ENCODE results near the gene UGT1A4. TPM values are rescaled to one million over a fixed set of nuclear protein-coding genes. Genes with fewer than 3 reads are reported as not detected.

Gene UGT1A4
- total RNA-seq, 6 experiments from 2014 or later, result not detected

DNA sequence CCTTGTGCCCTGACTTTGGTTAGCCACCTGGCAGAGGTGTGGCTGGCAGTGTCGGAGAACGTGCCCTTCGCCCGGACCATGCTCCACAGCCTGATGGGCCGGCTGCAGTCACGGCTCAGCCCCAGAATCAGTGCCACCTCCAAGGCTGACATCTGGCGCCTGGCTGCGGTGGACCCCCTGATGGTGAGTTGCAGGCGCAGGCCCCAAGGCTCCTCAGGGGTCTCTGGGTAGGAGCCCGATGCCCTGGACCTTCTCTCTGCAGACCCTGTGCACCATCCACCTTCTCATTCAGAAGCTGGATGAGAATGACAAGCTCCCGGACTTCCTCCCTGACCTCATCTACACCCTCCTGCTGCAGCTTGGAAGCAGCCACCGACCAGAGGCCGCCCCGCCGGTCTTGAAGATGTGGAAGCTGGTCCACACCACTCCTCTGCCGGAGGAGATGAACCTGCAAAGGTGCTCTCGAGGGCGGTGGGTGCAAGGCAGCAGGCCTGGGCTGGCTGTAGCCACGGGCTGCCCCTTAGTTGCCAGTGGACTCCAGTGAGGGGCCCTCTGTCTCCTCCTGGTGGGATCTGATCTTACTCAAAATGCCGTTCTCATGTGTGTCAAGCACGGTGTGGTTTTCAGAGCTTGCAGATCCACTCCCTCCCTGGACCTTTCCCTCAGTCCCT, 103.7 kb downstream of the UGT1A4 start:
- Mint-ChIP-seq H3K4me3 (no peak overlapping the region), H3K27ac (no peak overlapping the region), H3K4me1 (ENCODE audit: low read depth) (no peaks in the 10 kb centered on the region), H3K9me3 (no peaks in the 10 kb centered on the region), H3K27me3 (ENCODE audit: insufficient read depth) (peaks cover 26% of the 10 kb centered on the region), H3K36me3 (ENCODE audit: low read depth) (no peaks in the 10 kb centered on the region)
- DNase-seq, result no peak
- TF ChIP-seq, protein P1, sequence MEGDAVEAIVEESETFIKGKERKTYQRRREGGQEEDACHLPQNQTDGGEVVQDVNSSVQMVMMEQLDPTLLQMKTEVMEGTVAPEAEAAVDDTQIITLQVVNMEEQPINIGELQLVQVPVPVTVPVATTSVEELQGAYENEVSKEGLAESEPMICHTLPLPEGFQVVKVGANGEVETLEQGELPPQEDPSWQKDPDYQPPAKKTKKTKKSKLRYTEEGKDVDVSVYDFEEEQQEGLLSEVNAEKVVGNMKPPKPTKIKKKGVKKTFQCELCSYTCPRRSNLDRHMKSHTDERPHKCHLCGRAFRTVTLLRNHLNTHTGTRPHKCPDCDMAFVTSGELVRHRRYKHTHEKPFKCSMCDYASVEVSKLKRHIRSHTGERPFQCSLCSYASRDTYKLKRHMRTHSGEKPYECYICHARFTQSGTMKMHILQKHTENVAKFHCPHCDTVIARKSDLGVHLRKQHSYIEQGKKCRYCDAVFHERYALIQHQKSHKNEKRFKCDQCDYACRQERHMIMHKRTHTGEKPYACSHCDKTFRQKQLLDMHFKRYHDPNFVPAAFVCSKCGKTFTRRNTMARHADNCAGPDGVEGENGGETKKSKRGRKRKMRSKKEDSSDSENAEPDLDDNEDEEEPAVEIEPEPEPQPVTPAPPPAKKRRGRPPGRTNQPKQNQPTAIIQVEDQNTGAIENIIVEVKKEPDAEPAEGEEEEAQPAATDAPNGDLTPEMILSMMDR (IDR thresholded peaks at IDR 0.05), result no peak

Other genes starting within 250 kb of the UGT1A4 start
- gene USP40, start 152.0 kb upstream of the UGT1A4 start, total RNA-seq (2021; fragmentation: NEBNext Ultra II Directional; extraction: Animal tissue kit (Norgen Biotek cat#: 25700)), result 10 to 100 TPM; 22.8 to 27.4 (median 24.3) TPM
- not detected for gene UGT1A8, start 101.1 kb upstream of the UGT1A4 start, total RNA-seq (2021; fragmentation: NEBNext Ultra II Directional; extraction: Animal tissue kit (Norgen Biotek cat#: 25700))
- not detected for gene UGT1A10, start 82.3 kb upstream of the UGT1A4 start, total RNA-seq (2021; fragmentation: NEBNext Ultra II Directional; extraction: Animal tissue kit (Norgen Biotek cat#: 25700))
- gene UGT1A9, start 46.8 kb upstream of the UGT1A4 start, total RNA-seq (2021; fragmentation: NEBNext Ultra II Directional; extraction: Animal tissue kit (Norgen Biotek cat#: 25700)), result not detected
- gene UGT1A7, start 36.8 kb upstream of the UGT1A4 start, total RNA-seq (2021; fragmentation: NEBNext Ultra II Directional; extraction: Animal tissue kit (Norgen Biotek cat#: 25700)), result not detected
- not detected for gene UGT1A6, start 25.8 kb upstream of the UGT1A4 start, total RNA-seq (2021; fragmentation: NEBNext Ultra II Directional; extraction: Animal tissue kit (Norgen Biotek cat#: 25700))
- gene UGT1A5, start 5.8 kb upstream of the UGT1A4 start, total RNA-seq (2021; fragmentation: NEBNext Ultra II Directional; extraction: Animal tissue kit (Norgen Biotek cat#: 25700)), result not detected
- not detected for gene UGT1A3, start 10.3 kb downstream of the UGT1A4 start, total RNA-seq (2021; fragmentation: NEBNext Ultra II Directional; extraction: Animal tissue kit (Norgen Biotek cat#: 25700))
- gene UGT1A1, start 41.5 kb downstream of the UGT1A4 start, total RNA-seq (2021; fragmentation: NEBNext Ultra II Directional; extraction: Animal tissue kit (Norgen Biotek cat#: 25700)), result not detected
- gene MROH2A, start 59.6 kb downstream of the UGT1A4 start, total RNA-seq (2021; fragmentation: NEBNext Ultra II Directional; extraction: Animal tissue kit (Norgen Biotek cat#: 25700)), result not detected
- gene HJURP, start 135.8 kb downstream of the UGT1A4 start, total RNA-seq (2021; fragmentation: NEBNext Ultra II Directional; extraction: Animal tissue kit (Norgen Biotek cat#: 25700)), result 10 to 100 TPM; 16.8 to 33.6 (median 32.4) TPM
- gene TRPM8, start 198.6 kb downstream of the UGT1A4 start, total RNA-seq (2021; fragmentation: NEBNext Ultra II Directional; extraction: Animal tissue kit (Norgen Biotek cat#: 25700)), result not detected